Sigmoid colon (tissue), 7 donors: ENCODE data around the gene OR6K6. TPM values are rescaled to one million over a fixed set of nuclear protein-coding genes. Genes with fewer than 3 reads are reported as not detected.

Source experiments
- DNase-seq: peaks from one replicate; pipeline ENCODE4 v3.0.0-alpha.2; 2019
- H3K27ac ChIP-seq, 4 donors: fragments of 200-600 bp; sonication (generic); one replicate each; pipeline ENCODE4 v1.5.1; 2016 to 2019; ENCODE audit warnings: mild to moderate bottlenecking in 1 of 4
- H3K27me3 ChIP-seq, 3 donors: fragments of 200-600 bp; sonication (generic); one replicate each; pipeline ENCODE4 v1.5.1; 2019; ENCODE audit warnings: mild to moderate bottlenecking in 1 of 3
- H3K36me3 ChIP-seq, 4 donors: fragments of 200-600 bp; sonication (generic); one replicate each; pipeline ENCODE4 v1.5.1; 2016 to 2019
- H3K4me1 ChIP-seq, 4 donors: fragments of 200-600 bp; sonication (generic); one replicate each; pipeline ENCODE4 v1.5.1; 2017 to 2019
- H3K4me3 ChIP-seq, 4 donors: fragments of 200-600 bp; sonication (generic); one replicate each; pipeline ENCODE4 v1.5.1; 2017 to 2019; ENCODE audit warnings: mild to moderate bottlenecking in 2 of 4, moderate library complexity in 1 of 4
- H3K9me3 ChIP-seq, 4 donors: fragments of 200-600 bp in 3 of 4; sonication (generic) in 3 of 4; one replicate each; pipeline versions ENCODE4 v1.5.1 to v1.6.1; 2013 to 2019
- CTCF ChIP-seq, 4 experiments: fragments of 450-650 bp in 3 of 4; fragments of 200-600 bp in 1 of 4; IDR thresholded peaks; one replicate each; pipeline ENCODE4 v1.5.1; 2016 to 2019; ENCODE audit warnings: antibody characterized with exemption in 4 of 4, mild to moderate bottlenecking in 3 of 4, moderate library complexity in 2 of 4
- EP300 ChIP-seq, 4 donors: sonication (generic); formaldehyde crosslinking; IDR thresholded peaks; one replicate each; pipeline ENCODE4 v1.6.1; 2017; ENCODE audit warnings: antibody characterized with exemption in 4 of 4
- POLR2A ChIP-seq, 2 donors: fragments of 450-650 bp; IDR thresholded peaks; one replicate each; pipeline ENCODE4 v1.6.1; 2016; ENCODE audit warnings: antibody characterized with exemption in 2 of 2, mild to moderate bottlenecking in 2 of 2, moderate library complexity in 2 of 2
- POLR2AphosphoS5 ChIP-seq, 4 donors: sonication (generic); formaldehyde crosslinking; IDR thresholded peaks; one replicate each; pipeline ENCODE4 v1.6.1; 2017; ENCODE audit warnings: antibody characterized with exemption in 4 of 4
- WGBS, 2 donors: extraction: QIAGEN DNeasy Blood & Tissue Kit; methylation state at CpG; one replicate each; pipeline ENCODE4 v1.1.7; 2013; 5-methylcytosine and 5-hydroxymethylcytosine counted together
- intact Hi-C: fragments of 100-400 bp; cut with DNase I; formaldehyde crosslinking; loops from one replicate; pipeline ENCODE4 v1.15.1; 2023
- polyA plus RNA-seq, 3 donors: library from polyadenylated mRNA; stranded (reverse); fragments of 200-250 nt; gene quantifications; one replicate each; pipeline ENCODE4 v1.2.3, GENCODE V29; 2013
- total RNA-seq, 4 donors: library from RNA; depleted of rRNA; stranded (reverse); fragments of >200 nt; gene quantifications; one replicate each; pipeline ENCODE4 v1.1.0, GENCODE V29; 2016
- donor health status: healthy with polysubstance abuse.
- donor health status: Bipolar disorder and iron deficiency.
- donor health status: healthy.

Gene OR6K6
- total and polyA plus RNA-seq, 7 donors = not detected

DNA sequence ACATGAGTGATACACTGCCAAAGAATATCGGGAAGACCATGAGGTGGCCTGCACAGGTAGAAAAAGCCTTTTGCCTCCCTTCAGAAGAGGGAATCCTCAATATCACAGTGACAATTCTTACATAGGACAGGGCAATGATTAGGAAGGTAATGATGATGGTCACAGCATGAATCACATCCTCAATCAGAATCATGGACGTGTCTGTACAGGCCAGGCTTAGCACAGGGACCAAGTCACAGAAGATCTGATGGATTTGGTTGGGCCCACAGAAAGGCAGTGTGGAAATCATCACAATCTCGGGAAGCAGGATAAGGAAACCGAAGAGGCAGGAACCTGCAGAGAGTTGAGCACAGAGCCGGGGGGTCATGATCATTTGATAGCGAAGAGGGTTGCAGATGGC, 37.2 kb upstream of the OR6K6 start:
- intact Hi-C loops = no loop called here
- no peak for DNase-seq
- H3K9me3 ChIP-seq = no peaks in the 10 kb centered on the region
- WGBS, 2 donors = 83 to 85% methylated on average over 6 of the region's 6 CpGs
- no peaks in the 10 kb centered on the region for H3K36me3 ChIP-seq
- no peak overlapping the region for H3K4me3 ChIP-seq
- TF ChIP-seq POLR2AphosphoS5 (IDR thresholded peaks at IDR 0.05) (no peak), POLR2A (IDR thresholded peaks at IDR 0.05) (no peak), CTCF (IDR thresholded peaks at IDR 0.05) (no peak), EP300 (IDR thresholded peaks at IDR 0.05) (no peak)
- H3K4me1 ChIP-seq = no peaks in the 10 kb centered on the region
- H3K27ac ChIP-seq = no peak overlapping the region
- H3K27me3 ChIP-seq = no peaks in the 10 kb centered on the region

DNA sequence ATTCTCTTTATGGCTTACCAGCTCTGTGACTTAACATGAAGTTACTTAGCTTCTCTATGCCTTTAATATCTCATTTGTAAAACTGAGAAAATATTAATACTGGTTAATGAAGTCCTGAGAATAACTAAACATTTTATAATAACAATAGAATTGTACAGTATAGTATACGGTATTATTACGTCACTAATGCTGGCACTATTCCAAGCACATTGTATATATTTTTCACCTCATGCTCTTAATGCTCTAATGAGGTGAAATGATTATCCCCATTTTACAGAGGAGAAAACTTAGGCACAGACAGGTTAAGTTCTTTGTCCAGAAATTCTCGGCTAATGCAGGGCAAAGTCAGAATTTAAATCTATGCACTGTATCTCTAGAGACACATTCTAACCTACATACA, 34.9 kb upstream of the OR6K6 start:
- Histone ChIP-seq H3K27me3 (no peaks in the 10 kb centered on the region), H3K36me3 (no peaks in the 10 kb centered on the region), H3K4me3 (no peak overlapping the region), H3K27ac (no peak overlapping the region), H3K4me1 (no peaks in the 10 kb centered on the region), H3K9me3 (no peaks in the 10 kb centered on the region)
- WGBS, 2 donors = 51 to 78% methylated on average over 3 of the region's 3 CpGs
- TF ChIP-seq CTCF (IDR thresholded peaks at IDR 0.05) (no peak), POLR2AphosphoS5 (IDR thresholded peaks at IDR 0.05) (no peak), EP300 (IDR thresholded peaks at IDR 0.05) (no peak), POLR2A (IDR thresholded peaks at IDR 0.05) (no peak)
- no peak for DNase-seq
- intact Hi-C loops = no loop called here

GRCh38 chr1:158720620-158721019, 33.9 kb upstream of the OR6K6 start, which contains the start of gene OR6K3:
Gene OR6K3, minus strand, starts transcription at chr1:158720720. Its CDS starts 2,605 bp downstream, at chr1:158718115.
- no peaks in the 10 kb centered on the region for H3K4me1 ChIP-seq
- WGBS, 2 donors = 77 to 86% methylated on average over 2 of the region's 2 CpGs
- intact Hi-C loops = no loop called here
- DNase-seq = no peak
- no peaks in the 10 kb centered on the region for H3K27me3 ChIP-seq
- H3K4me3 ChIP-seq = no peak within 1 kb of the TSS
- TF ChIP-seq EP300 (IDR thresholded peaks at IDR 0.05) = no peak
- TF ChIP-seq POLR2A (IDR thresholded peaks at IDR 0.05) = no peak
- TF ChIP-seq CTCF (IDR thresholded peaks at IDR 0.05) = no peak
- TF ChIP-seq POLR2AphosphoS5 (IDR thresholded peaks at IDR 0.05) = no peak
- H3K9me3 ChIP-seq = no peaks in the 10 kb centered on the region
- H3K27ac ChIP-seq = no peak within 1 kb of the TSS
- no peaks in the 10 kb centered on the region for H3K36me3 ChIP-seq

DNA sequence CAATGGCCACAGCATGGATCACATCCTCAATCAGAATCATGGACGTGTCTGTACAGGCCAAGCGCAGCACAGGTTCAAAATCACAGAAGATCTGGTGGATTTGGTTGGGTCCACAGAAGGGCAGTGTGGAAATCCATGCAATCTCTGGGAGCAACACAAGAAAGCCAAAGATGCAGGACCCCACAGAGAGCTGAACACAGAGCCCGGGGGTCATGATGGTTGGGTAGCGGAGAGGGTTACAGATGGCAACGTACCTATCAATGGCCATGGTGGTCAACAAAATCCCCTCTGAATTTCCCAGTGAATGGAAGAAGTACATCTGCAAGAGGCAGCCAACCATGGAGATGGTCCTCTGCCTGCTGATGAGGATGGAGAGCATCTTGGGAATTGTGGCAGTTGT, 30.1 kb upstream of the OR6K6 start:
- no peak for DNase-seq
- Histone ChIP-seq H3K4me3 (no peak overlapping the region), H3K9me3 (no peaks in the 10 kb centered on the region), H3K27ac (no peak overlapping the region), H3K27me3 (no peaks in the 10 kb centered on the region), H3K4me1 (no peaks in the 10 kb centered on the region), H3K36me3 (no peaks in the 10 kb centered on the region)
- intact Hi-C loops = no loop called here
- 96% methylated on average over 5 of the region's 5 CpGs for whole genome bisulfite sequencing, 2 donors
- TF ChIP-seq CTCF (IDR thresholded peaks at IDR 0.05) = no peak
- TF ChIP-seq POLR2AphosphoS5 (IDR thresholded peaks at IDR 0.05) = no peak
- no peak for TF ChIP-seq POLR2A (IDR thresholded peaks at IDR 0.05)
- TF ChIP-seq EP300 (IDR thresholded peaks at IDR 0.05) = no peak

- Histone ChIP-seq H3K4me1 (no peaks in the 10 kb centered on the region), H3K27ac (no peak overlapping the region), H3K36me3 (no peaks in the 10 kb centered on the region), H3K27me3 (no peaks in the 10 kb centered on the region), H3K9me3 (no peaks in the 10 kb centered on the region), H3K4me3 (no peak overlapping the region)
- no peak for DNase-seq
- 60 to 65% methylated on average over 3 of the region's 3 CpGs for WGBS, 2 donors
- intact Hi-C loops = no loop called here
- TF ChIP-seq CTCF (IDR thresholded peaks at IDR 0.05) (no peak), POLR2A (IDR thresholded peaks at IDR 0.05) (no peak), POLR2AphosphoS5 (IDR thresholded peaks at IDR 0.05) (no peak), EP300 (IDR thresholded peaks at IDR 0.05) (no peak)
Observed at GRCh38 chr1:158728510-158729225, 25.9 kb upstream of the OR6K6 start.
